NCI-H146 treated with DMSO at 0.1 percent for 48 hours (cell line): ENCODE results near the gene PAX1.

Experiments
- DNase-seq: peaks from one replicate; lab custom pipeline; 2025; ENCODE audit not compliant: unreplicated experiment; lab: John Stamatoyannopoulos, UW

Gene PAX1

DNA sequence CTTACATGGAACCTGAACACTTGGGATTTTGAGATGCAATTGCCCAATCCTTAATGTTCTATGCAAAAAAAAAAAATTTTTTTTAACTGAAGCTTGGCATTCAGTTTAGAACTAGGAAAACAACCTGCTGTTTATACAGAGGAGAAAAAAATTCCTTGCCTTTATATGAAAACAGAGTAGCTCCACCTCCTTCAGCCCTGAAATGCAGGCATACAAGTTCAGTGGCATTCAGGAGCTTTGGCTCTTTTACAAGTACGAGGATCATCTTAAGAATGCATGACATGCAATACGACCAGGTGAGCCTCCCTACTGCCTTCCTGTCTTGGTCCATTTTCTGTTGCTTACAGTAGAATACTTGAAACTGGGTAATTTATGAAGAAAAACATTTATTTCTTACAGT is 20.4 kb downstream of the PAX1 start:
- DNase-seq: no peak

DNA sequence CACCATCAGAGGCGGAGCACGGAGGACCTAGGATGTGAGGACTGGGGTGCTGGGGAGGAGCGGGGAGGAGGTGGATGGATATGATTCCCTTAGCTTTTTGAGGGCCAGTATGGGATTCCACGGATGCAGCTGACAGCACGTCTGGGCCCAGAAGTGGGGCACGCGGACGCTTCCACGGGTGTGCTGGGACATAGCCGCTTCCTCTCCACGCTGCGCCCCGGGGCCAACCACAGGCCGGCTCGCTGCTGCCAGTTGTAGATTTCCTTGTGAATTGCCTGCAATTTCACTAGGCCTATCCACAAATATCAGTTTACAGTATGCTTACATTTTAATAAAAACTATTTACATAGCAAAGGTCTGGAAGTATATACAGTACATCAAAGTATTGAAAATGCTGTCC is 23.9 kb downstream of the PAX1 start:
- DNase-seq: no peak

- DNase-seq: no peak
Observed at GRCh38 chr20:21739161-21739560, 33.7 kb downstream of the PAX1 start.

DNA sequence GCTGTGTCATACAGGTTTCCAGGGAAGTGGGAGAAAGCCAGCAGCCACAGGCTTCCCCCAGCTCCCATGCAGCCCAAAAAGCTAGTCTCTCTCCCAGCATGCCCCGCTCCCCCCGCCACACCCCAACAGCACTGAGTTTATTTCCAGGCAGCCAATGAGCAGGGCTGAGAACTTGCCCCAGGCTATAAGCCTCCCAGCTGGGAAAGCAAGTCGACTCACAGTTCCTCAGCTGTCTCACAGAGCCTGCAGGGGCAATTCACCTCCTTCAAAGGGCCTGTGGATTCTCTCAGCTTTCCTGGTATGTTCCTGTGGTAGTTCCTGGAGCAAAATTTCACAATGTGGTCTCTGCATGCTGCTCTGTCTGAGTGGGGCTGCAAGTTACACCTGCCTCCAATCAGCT is 34.2 kb downstream of the PAX1 start:
- no peak for DNase-seq

DNA sequence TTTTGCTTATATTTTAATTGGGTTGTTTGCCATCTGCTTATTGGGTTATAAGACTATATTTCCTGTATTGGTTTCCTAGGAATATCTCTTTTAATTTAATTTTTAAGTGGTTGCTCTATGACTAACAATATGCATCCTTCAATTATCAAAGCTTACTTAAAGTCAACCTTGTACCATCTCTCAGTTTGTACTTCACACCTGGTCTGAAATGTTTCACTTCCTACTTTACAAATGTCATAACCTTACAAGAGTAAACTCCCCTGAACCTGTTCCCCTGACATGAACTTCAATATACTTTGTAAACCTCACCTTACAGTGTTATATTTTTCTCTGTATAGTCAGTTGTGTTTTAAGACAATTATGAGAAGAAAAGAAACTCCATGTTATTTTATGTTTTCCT is 35.8 kb downstream of the PAX1 start:
- DNase-seq: no peak

DNA sequence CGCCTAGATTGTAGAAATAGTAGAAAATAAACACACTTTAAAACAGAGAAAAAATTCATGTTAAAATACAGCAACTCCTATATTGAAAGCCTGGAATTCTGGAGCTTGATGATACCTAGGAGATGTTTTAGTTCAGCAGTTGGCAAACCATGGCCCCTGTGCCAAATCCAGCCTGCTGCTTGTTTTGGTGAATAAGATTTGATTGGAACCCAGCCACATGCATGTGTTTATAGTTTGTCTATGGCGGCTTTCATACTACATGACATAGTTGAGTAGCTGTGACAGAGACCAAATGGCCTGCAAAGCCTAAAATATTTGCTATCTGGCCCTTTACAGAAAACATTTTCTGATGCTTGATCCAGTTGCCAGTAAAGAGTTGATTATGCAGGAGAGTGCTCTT is 57.2 kb downstream of the PAX1 start:
- DNase-seq: no peak

- DNase-seq: no peak
Observed at GRCh38 chr20:21767200-21767738, 61.8 kb downstream of the PAX1 start.

GRCh38 chr20:21767739-21768223 is 62.3 kb downstream of the PAX1 start:
- no peak for DNase-seq
